8988T (cell line): ENCODE data around the gene RFTN1.
"Not testable (repeated sequence)": the region's sequence is repeated elsewhere in the genome, so short reads cannot be mapped to it uniquely, and the experiment has no call there.

Experiments
- DNase-seq: peaks from one replicate; pipeline ENCODE4 v3.0.0; 2011

RFTN1 gene

GRCh38 chr3:16317561-16317945, 195.9 kb downstream of the RFTN1 start:
- no peak for DNase-seq

- DNase-seq, result no peak
Measured at GRCh38 chr3:16316847-16317560, 196.5 kb downstream of the RFTN1 start.

GRCh38 chr3:16316396-16316795, 197.1 kb downstream of the RFTN1 start:
- no peak for DNase-seq

GRCh38 chr3:16315623-16316022, 197.9 kb downstream of the RFTN1 start:
- no peak for DNase-seq

- no peak for DNase-seq
Measured at GRCh38 chr3:16313886-16314645, 199.4 kb downstream of the RFTN1 start.

GRCh38 chr3:16311960-16312451, 201.5 kb downstream of the RFTN1 start:
- DNase-seq, result no peak

- DNase-seq, result not testable (repeated sequence)
Measured at GRCh38 chr3:16310486-16310885, 203.0 kb downstream of the RFTN1 start.

- DNase-seq, result no peak
Measured at GRCh38 chr3:16309558-16309957, 203.9 kb downstream of the RFTN1 start.

- DNase-seq, result no peak
Measured at GRCh38 chr3:16308727-16309126, 204.8 kb downstream of the RFTN1 start.

- DNase-seq, result no peak
Measured at GRCh38 chr3:16307832-16308531, 205.5 kb downstream of the RFTN1 start.

- no peak for DNase-seq
Measured at GRCh38 chr3:16305111-16305541, 208.4 kb downstream of the RFTN1 start.

- no peak for DNase-seq
Measured at GRCh38 chr3:16304061-16305010, 209.2 kb downstream of the RFTN1 start.

GRCh38 chr3:16303037-16303575, 210.4 kb downstream of the RFTN1 start:
- DNase-seq, result no peak

- DNase-seq, result no peak
Measured at GRCh38 chr3:16302082-16302631, 211.3 kb downstream of the RFTN1 start.

- no peak for DNase-seq
Measured at GRCh38 chr3:16301507-16301906, 212.0 kb downstream of the RFTN1 start.

- no peak for DNase-seq
Measured at GRCh38 chr3:16300881-16301359, 212.6 kb downstream of the RFTN1 start.

GRCh38 chr3:16300307-16300706, 213.2 kb downstream of the RFTN1 start:
- DNase-seq, result no peak

GRCh38 chr3:16299746-16300145, 213.8 kb downstream of the RFTN1 start:
- DNase-seq, result no peak

- DNase-seq, result no peak
Measured at GRCh38 chr3:16298891-16299290, 214.6 kb downstream of the RFTN1 start.

GRCh38 chr3:16297997-16298885, 215.3 kb downstream of the RFTN1 start:
- no peak for DNase-seq
